GM18507 (cell line): Measurements from ENCODE around the gene AOAH.
A peak's percentile ranks its signal among the peaks of the same experiment; 100 is the strongest.
"Not testable (repeated sequence)": the region's sequence is repeated elsewhere in the genome, so short reads cannot be mapped to it uniquely, and the experiment has no call there.

Experiments
- DNase-seq: peaks from one replicate; pipeline ENCODE4 v3.0.0; 2011; ENCODE audit warnings: low read depth; ENCODE audit not compliant: insufficient read length; ENCODE audit errors: extremely low spot score
- FAIRE-seq: peaks from 2 replicates; lab custom pipeline; 2011; peaks lifted over from hg19 to GRCh38; lab: Jason Lieb, UNC

The AOAH gene

DNA sequence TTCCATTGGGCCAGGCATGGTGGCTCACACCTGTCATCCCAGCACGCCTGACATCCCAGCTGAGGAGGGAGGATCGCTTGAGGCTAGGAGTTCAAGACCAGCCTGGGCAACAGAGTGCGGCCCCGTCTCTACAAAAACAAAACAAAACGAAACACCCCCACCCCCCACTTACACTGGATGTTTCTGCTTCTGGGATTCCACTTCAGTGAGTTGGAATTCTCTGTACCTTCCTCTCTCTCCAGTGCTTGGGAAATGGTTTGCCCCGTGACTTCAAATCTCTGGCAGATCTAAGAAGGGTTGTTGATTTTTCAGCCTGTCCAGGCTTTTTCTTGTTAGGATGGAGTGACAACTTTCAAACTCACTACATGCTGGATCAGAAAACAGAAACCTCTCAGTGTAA, 227.7 kb downstream of the AOAH start:
- DNase-seq (no peak), FAIRE-seq (no peak)

- FAIRE-seq (no peak), DNase-seq (no peak)
Measured at GRCh38 chr7:36491317-36491716, 233.0 kb downstream of the AOAH start.

DNA sequence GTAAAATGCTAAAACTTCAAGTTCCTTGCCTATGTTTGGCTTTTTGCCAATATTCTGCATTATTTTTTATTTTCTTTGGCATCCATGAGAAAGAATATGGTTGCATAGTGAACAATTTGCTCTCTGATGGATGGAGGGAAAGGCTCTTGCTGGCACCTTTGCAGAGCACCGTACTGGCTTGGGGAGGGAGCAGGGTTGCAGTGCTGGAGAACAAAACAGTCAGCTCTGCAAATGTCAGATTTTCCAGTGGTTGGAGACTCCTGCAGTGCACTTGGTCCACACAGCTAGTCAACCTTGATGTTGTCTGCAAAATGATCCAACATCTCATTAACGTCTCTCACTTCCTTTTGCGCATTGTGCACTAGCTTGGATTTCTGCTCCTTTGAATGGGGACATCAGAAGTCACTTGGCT, 233.9 kb downstream of the AOAH start:
- no peak for DNase-seq
- FAIRE-seq = no peak

- not testable (repeated sequence) for DNase-seq, FAIRE-seq
Measured at GRCh38 chr7:36488672-36489071, 235.6 kb downstream of the AOAH start.

GRCh38 chr7:36487756-36488336, 236.4 kb downstream of the AOAH start:
- DNase-seq (no peak), FAIRE-seq (peak; percentile 85)

DNA sequence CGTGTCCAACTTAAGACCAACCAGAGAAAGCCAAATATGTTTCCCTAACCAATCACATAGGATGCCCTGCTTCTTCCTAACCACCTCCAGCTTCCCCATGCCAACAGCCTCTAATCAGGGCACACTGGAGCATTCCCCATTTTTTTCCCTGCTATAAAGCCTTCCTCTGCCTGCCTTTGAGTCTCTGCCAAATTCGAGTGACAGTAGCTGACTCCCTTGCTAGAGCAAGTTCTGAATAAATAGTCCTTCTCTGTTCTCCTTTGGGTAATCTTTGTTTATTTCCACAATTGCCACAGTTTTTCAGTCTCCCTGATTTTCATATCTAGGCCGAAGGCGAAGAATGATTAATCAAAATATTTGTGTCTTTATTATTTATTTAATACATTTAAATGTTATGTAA, 238.0 kb downstream of the AOAH start:
- DNase-seq (no peak), FAIRE-seq (no peak)

DNA sequence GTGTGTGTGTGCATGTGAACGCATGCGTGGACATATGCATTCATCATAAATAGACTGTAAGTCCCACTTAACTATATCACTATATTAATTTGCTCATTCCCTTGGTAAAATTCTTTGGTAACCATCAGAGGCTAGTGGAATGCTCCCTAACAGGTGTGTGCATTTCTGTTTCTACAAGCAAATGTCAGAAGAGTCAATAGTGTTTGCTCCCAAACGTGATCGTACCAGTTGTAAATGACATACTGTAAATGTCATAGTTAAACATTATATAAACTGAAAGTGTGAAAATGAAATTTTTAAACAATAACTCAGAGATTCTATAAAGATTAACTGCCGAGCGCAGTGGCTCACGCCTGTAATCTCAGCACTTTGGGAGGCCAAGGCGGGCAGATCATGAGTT, 240.0 kb downstream of the AOAH start:
- no peak for FAIRE-seq
- no peak for DNase-seq

GRCh38 chr7:36483853-36484252, 240.4 kb downstream of the AOAH start:
- not testable (repeated sequence) for FAIRE-seq, DNase-seq

- no peak for FAIRE-seq
- DNase-seq = no peak
Measured at GRCh38 chr7:36478745-36479144, 245.5 kb downstream of the AOAH start.

- FAIRE-seq (no peak), DNase-seq (no peak)
Measured at GRCh38 chr7:36475381-36475780, 248.9 kb downstream of the AOAH start.

DNA sequence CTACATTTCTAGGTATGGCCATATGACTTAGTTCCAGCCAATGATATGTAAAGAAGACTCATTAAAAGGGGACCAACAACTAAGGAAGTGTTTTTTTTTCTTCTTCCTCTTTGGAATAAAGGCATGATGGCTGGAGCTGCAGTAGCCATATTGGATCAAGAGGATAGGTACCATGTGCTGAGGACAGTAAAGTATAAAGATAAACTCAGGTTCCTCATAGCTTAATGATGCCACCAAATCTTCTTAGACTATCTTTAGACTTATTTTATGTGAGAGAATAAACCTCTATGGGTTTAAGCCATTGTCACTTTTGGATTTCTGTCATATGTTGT, 249.3 kb downstream of the AOAH start:
- FAIRE-seq = no peak
- DNase-seq = no peak

GRCh38 chr7:36474283-36475010, 249.8 kb downstream of the AOAH start:
- DNase-seq (no peak), FAIRE-seq (no peak)

GRCh38 chr7:36473454-36474282, 250.6 kb downstream of the AOAH start:
- no peak for FAIRE-seq
- DNase-seq = no peak

GRCh38 chr7:36472141-36472729, 252.1 kb downstream of the AOAH start:
- DNase-seq = no peak
- no peak for FAIRE-seq

DNA sequence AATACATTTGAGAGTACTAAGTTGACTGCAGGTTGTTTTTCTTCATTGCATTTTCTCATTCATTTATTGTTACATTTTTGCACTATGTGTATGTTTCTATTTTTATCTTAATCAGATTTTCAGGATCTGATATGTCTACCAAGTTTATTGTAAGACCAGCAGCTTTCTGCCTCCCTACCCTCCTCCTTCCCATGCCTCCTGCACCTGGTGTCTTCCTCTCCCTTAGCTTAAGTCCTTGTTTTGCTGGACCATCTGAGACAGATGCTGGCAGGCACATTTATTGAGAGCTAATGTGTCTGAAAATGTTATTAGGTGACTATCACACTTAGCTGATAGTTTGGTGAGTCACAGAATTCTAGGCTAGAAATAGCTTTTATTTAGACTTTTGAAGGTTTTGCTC, 255.1 kb downstream of the AOAH start:
- DNase-seq (no peak), FAIRE-seq (no peak)

DNA sequence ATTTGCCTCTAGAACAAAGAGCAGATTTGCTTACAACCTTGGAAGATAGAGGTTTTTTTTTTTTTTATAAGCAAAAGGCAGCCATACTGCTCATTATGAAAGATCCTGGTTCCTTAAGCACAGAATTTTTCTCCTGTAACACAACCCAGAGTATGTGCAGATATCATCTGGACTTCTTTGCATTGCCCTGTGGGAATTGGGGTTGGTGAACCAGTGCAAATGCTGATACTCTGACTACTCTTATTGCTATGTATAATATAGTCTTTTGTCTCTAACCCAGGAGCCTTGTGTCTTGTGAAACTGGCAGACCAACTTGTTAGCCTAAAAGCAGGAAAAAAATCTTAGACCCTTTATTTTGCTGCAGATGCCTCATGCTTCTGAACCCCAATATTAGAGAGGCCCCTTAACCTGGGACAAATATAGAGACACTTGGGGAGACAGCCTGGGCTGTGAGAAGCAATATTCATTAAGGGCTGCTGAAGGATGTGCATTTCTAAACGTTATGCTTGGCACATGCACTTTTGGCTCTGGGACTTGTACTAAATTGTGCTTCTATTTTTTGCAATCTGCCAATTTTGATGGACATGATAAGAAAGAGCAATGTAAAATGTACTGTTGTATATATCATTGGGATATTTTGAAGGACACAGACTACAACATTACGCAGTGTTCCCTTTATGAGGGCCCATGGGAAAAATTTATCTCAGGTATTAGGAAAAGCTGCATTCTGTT, 255.8 kb downstream of the AOAH start:
- FAIRE-seq (no peak), DNase-seq (no peak)

DNA sequence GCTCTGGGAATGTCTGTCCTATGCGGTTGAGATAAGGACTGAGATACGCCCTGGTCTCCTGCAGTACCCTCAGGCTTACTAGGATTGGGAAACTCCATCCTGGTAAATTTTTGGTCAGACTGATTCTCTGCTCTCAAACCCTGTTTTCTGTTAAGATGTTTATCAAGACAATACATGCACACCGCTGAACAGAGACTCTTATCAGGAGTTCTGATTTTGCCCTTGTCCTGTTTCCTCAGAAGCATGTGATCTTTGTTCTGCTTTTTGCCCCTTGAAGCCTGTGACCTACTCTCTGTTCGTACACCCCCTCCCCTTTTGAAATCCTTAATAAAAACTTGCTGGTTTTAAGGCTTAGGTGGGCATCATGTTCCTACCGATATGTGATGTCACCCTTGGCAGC, 258.3 kb downstream of the AOAH start:
- not testable (repeated sequence) for FAIRE-seq, DNase-seq

GRCh38 chr7:36464271-36464670, 260.0 kb downstream of the AOAH start:
- FAIRE-seq = no peak
- DNase-seq = no peak
